T-helper 22 cell (primary cell): Measurements from ENCODE around the gene NSG1.
A peak's percentile ranks its signal among the peaks of the same experiment; 100 is the strongest.
"Not testable (repeated sequence)": the region's sequence is repeated elsewhere in the genome, so short reads cannot be mapped to it uniquely, and the experiment has no call there.

ENCODE experiments used
- DNase-seq: peaks from one replicate; pipeline ENCODE4 v3.0.0-alpha.2; 2020; ENCODE audit warnings: low read depth

NSG1 gene, protein sequence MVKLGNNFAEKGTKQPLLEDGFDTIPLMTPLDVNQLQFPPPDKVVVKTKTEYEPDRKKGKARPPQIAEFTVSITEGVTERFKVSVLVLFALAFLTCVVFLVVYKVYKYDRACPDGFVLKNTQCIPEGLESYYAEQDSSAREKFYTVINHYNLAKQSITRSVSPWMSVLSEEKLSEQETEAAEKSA

DNA sequence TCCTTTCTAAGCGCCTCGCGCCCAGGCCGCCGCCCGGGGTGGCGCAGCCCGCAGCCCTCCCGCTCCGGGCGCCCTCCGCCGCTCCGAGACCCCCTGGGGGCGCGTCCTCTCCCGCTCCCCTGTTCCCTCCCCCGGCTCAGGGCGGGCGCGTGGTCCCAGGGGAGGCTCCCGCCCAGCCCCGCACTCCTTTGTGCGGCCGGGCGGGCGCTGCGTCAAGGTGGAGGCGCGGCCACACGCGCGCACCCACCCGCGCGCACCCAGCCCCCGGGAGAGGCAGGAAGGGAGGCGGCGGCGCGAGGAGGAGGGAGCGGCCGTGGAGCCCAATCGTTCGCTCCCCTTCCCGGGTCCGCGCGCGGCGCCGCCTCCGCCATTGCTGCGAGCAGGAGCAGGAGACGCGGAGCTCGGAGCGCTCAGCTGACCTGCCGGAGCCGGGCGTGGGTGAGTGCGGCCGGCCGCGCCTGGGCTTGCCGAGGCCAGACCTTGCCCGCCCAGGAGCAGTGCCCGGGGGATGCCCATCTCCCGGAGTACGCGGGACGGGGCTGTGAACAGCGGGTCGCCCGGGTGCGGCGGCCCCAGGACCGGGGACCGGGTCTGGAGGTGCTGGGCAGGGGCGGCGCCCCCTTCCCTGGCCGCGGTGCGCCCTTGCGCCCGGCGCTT is at the start of gene NSG1:
Gene NSG1 (plus strand): TSS at position 367 of the 657 bp plus-strand sequence. CDS start 528 bp downstream, outside the sequence.
- peak; percentile 23 for DNase-seq

DNA sequence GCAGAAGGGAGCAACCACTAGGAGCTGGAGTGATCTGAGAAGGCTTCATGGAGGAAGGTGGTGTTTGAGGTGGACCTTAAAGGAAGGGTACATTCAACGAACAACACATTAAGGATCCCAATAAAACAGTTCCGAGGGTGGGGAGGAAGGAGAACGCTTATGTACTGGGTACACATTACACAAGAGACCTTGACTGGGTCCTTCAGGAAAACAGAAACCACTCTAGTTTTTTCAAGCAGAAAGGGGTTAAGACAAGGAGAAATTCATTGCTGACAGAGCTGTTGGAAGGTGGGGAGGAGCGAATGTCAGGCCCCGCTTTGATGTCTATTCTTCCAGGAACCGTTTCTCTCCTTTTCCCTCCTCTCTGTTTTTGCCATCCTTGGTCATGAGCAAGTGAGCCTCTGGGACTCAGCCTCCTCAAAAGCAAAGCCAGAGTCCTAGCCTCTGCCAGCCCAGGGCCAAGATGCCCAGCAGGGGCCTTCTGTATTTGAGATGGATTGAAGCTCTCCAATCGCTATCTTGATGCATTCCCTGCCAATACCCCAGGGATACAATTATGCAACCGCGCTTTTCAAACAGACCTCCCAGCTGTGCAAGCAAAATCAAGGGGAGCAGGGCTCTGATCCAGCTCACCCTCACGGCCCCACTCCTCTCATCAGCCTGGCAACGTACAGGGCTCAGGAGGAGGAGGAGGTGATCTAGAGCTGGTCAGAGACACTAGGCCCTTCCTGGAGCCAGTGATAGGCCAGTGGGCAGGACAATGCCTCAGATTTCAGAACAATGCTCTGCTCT is 48.5 kb upstream of the NSG1 start:
- DNase-seq, result no peak

DNA sequence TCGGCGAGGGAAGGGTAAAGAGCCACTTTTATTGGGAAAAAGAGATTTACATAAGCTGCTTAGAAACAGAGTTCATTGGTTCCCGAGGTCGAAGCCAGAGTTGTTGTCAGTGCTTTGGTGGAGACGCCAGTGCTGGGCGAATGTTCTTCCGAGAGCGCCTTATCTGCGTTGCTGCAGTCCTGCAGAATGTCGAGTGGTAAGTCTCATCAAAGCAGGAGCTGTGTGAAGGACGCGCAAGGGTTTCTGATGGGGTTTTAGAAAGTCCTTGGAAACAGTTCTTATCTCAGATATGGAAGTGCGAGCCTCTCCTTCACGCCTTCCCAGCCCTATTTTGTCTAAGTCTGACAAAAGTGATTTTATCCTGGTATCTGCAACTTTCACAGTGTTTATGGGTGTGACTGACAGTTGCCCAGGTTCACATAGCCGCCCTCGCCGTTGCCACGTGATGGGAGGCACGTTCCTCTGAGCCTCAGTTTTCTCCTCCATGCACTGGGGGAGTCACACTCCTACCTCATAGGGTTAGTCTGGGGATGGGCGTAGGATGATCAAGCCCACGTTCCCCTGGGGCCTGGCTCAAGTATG is 47.3 kb upstream of the NSG1 start:
- no peak for DNase-seq

GRCh38 chr4:4341861-4342650 is 44.8 kb upstream of the NSG1 start:
- no peak for DNase-seq

GRCh38 chr4:4343038-4343437 is 43.9 kb upstream of the NSG1 start:
- no peak for DNase-seq

DNA sequence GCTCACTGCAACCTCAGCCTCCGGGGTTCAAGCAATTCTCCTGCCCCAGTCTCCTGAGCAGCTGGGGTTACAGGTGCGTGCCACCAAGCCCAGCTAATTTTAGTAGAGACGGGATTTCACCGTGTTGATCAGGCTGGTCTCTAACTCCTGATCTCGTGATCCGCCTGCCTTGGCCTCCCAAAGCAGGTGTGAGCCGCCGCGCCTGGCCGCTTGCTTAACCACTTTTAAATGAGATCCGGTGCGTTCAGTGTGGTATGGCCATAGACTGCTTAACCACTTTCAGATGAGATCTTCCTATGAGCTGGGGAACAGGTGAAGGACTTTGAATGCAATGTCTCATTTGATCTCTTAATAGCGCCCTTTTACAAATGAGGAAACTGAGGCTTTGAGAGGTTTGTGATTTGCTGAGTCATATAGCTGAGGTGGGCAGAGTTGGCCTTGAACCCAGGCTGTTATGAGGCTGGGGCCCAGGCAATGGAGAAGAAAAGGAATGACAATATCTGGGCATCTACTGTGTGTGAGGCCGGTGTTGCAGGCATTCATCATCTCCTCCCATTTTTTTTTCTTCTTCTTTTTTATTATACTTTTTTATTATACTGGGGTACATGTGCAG is 41.9 kb upstream of the NSG1 start:
- DNase-seq, result no peak

DNA sequence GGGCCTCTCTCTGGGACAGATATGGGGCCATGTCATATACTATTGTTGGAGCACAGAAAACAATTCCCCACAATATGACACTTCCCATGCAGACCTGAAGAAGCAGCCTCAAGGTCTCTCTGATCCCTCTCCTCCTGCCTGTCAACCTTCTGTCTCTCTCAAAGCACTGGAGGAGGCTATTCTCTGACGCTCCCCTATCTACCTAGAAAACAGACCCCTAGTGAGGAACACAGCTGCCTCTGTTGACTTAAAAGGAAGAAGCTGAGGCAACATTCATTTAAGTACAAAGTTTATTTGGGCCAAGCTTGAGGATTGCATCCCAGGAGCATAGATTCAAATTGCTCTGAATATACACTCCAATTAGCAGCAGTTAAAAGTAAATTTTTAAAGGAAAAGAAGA is 39.3 kb upstream of the NSG1 start:
- DNase-seq, result no peak

- not testable (repeated sequence) for DNase-seq
Observed at GRCh38 chr4:4348585-4348984, 38.3 kb upstream of the NSG1 start.

- no peak for DNase-seq
Observed at GRCh38 chr4:4349867-4350266, 37.0 kb upstream of the NSG1 start.

GRCh38 chr4:4350909-4351308 is 36.0 kb upstream of the NSG1 start:
- no peak for DNase-seq

DNA sequence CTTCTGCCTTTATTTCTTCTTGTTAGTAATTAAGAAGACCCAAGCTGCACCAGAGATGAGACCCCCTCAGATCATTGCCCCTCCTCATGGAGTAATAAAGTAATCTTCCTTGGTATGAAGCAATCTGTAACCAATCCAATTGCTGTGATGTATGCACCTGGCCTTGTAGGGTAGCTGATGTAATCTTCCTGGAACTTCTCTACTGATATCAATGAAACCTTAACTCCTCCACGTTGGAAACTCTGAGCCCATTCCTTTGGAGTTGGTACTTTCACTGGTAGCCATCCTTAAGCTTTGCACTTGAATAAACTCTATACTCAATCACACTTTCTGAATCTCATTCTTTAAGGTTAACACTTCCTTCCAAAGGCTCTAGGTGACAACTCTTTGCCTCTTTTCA is 31.6 kb upstream of the NSG1 start:
- DNase-seq, result no peak

- no peak for DNase-seq
Observed at GRCh38 chr4:4356106-4357041, 30.5 kb upstream of the NSG1 start.

GRCh38 chr4:4358093-4358854 is 28.6 kb upstream of the NSG1 start:
- no peak for DNase-seq

GRCh38 chr4:4361883-4362282 is 25.0 kb upstream of the NSG1 start:
- DNase-seq, result no peak

DNA sequence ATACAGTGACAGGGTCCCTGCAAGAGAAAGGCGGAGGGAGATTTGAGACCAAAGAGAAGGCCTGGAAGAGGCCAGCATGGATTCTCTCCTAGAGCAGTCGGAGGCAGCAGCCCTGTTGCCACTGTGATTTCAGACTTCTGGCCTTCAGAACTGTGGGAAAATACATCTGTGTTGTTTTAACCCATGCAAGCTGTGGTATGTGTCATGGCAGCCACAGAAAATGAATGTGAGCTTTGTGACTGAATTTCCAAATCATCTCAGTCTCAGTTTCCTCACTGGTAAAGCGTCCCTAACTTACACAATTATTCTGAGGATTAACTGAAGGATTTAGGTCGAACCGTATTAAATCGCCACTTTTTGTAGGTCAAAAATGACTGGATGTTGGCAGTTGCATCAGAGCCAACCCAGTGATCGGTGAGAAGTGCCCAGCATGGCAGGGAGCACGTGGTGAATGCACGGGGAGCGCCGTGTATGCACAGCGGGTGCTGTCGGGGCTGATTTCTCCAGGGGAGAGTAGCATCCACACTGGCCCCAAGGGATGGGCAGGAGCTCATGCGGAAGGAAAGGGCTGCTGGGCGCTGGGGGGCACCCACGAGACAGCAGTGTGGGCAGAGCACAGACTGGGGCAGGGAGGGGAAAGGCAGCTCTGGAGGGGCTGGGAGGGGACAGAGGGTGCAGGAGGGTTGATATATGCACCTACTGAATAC is 23.8 kb upstream of the NSG1 start:
- no peak for DNase-seq

DNA sequence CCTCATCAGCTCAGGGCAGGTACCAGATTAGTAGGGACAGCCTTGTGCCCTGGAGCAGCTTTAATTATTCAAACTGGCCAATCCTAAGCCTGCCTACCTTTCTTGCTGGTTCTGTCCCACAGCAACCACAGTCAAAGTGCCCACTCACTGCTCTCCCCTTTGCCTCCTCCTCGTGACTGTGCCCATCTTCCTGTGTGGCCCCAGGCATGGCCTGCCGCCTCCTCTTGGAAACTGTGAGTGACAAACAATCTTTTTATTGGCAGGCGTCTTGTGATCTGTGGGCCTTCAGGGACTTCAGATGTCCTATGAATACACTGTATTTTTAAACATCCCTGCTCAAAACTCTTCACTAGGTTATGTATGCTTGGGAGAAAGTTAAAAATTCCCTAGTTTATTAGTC is 22.8 kb upstream of the NSG1 start:
- DNase-seq, result no peak

DNA sequence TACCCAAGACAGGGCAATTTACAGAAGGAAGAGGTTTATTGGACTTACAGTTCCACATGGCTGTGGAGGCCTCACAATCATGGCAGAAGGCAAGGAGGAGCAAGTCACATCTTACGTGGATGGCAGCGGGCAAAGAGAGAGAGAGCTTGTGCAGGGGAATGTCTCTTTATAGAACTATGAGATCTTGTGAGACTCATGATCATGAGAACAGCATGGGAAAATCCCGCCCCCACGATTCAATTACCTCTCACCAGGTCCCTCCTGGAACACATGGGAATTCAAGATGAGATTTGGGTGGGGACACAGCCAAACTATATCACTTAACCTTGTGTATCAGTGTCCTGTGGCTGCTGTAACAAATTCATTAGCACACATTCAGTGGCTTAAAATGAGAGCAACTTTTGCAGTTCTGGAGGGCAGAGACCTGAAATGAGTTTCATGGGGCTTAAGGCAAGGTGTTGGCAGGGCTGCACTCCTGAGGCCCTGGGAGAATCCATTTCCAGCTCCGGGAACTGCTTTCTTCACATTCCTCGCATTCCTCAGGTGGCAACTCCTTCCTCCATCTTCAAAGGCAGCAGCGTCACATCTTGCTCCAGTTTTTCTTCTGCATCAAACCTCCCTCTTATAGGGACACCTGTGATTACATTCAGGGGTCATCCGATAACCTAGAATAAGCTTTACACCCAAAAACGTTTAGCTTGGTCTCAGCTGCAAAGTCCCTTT is 22.3 kb upstream of the NSG1 start:
- no peak for DNase-seq

- no peak for DNase-seq
Observed at GRCh38 chr4:4368809-4369580, 17.9 kb upstream of the NSG1 start.
